ENCODE data around the gene ERO1B.
A peak's percentile ranks its signal among the peaks of the same experiment; 100 is the strongest.
"Not testable (repeated sequence)": the region's sequence is repeated elsewhere in the genome, so short reads cannot be mapped to it uniquely, and the experiment has no call there.

The ERO1B gene, protein sequence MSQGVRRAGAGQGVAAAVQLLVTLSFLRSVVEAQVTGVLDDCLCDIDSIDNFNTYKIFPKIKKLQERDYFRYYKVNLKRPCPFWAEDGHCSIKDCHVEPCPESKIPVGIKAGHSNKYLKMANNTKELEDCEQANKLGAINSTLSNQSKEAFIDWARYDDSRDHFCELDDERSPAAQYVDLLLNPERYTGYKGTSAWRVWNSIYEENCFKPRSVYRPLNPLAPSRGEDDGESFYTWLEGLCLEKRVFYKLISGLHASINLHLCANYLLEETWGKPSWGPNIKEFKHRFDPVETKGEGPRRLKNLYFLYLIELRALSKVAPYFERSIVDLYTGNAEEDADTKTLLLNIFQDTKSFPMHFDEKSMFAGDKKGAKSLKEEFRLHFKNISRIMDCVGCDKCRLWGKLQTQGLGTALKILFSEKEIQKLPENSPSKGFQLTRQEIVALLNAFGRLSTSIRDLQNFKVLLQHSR

DNA sequence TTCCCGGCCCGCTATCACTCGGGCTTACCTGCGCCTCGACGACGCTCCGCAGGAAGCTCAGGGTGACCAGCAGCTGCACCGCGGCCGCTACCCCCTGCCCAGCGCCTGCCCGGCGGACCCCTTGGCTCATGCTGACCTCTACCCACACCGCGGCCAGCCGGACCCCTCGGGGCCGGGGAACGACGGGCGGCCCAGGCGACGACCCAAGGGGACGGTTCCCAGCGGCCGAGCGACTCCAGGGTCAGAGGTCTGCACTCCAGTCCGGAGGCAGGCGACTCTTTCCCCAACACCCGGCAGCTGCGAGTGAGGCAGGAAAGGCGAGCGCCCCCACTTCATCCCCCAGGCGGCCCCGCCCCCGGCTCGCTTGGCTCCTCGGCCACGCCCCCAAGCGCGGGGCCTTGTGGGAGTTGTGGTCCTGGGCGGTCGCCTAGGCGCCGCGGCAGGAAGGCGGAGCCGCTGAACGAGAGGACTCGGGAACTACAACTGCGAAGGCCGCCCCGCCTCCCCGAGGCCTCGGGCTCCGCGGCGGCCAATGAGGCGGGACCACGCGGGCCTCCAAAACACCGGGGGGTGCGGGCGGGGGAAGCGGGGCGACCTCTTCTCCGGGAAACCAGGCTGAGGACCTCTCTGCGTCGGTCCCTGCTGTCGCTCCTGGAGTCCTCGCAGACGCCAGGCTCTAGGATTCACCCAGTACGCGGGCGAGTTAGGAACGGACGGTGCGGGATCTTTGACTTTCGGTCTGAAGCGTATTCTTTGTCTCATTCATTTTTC, at the start of gene ERO1B:
Gene ERO1B, minus strand, starts transcription at position 305 of the 771 bp plus-strand sequence. Its CDS starts 175 bp downstream, at position 130.
- DNase-seq, result peak; percentile 99

DNA sequence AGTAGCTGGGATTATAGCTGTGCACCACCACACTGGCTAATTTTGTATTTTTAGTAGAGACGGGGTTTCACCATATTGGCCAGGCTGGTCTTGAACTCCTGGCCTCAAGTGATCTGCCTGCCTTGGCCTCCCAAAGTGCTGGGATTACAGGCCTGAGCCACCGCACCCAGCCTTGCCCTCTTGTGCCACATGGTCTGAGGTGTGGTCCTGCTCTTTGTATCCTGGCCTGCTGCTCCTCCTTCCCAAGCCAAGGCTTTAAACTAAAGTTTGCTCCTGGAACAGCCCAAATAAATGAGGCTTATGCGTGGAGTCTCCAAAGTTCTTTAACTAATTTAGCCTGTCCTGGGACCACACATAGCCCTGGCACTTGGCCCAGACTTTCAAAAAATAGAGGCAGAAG, 49.7 kb upstream of the ERO1B start:
- DNase-seq, result not testable (repeated sequence)

DNA sequence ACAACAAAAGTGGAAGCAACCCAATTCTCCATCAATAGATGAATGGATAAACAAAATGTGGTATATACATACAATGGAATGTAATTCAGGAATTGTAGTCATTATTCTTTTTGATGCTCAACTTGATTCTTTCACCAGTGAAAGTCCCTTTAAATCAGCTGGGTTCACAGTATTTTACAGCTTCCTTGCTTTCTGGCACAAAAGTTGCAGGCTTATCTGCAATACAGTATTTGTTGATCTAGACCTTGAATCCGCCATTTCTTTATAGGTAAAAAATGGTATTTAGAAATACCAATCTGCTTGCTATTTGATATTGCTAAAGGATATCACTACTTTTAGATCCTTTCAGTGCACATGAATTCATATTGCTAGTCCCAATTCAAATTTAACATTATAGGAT, 44.7 kb upstream of the ERO1B start:
- DNase-seq, result no peak

DNA sequence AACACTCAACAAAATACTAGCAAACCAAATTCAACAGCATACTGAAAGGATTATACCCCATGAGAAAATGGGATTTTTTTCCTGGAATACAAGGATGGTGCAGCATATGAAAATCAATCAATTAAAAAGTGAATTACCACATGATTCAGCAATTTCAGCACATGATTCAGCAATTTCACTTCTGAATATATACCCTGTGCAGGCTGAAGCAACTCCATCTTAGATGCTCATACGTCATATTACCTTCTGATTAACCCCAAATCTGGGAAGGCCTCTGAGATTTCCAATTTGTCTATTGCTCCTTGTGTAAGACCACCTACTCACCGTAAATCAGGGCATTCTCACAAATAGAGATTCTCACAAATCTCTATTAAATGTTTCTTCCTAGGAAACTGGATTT, 43.8 kb upstream of the ERO1B start:
- no peak for DNase-seq

DNA sequence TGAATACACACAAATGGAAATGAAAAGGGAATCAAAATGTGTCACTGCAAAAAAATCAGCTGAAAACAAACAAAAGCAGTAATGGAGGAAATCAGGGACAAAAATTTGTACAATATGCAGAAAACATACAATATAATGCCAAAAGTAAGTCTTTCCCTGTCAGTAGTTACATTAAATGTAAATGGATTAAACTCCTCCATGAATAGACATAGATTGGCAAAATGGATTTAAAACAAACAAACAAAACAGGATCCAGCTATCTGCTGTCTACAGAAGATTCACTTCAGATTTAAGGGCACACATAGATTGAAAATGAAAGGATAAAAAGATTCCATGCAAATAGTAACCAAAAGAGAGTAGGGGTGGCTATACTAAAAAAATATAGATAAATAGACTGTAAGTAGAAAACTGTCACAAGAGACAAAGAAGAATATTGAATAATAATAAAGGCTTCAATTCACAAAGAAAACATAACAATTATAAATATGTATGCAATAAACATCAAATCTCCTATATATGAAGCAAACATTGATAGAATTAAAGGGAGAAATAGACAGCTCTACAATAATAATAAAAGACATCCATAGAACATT, 42.2 kb upstream of the ERO1B start:
- DNase-seq, result no peak

DNA sequence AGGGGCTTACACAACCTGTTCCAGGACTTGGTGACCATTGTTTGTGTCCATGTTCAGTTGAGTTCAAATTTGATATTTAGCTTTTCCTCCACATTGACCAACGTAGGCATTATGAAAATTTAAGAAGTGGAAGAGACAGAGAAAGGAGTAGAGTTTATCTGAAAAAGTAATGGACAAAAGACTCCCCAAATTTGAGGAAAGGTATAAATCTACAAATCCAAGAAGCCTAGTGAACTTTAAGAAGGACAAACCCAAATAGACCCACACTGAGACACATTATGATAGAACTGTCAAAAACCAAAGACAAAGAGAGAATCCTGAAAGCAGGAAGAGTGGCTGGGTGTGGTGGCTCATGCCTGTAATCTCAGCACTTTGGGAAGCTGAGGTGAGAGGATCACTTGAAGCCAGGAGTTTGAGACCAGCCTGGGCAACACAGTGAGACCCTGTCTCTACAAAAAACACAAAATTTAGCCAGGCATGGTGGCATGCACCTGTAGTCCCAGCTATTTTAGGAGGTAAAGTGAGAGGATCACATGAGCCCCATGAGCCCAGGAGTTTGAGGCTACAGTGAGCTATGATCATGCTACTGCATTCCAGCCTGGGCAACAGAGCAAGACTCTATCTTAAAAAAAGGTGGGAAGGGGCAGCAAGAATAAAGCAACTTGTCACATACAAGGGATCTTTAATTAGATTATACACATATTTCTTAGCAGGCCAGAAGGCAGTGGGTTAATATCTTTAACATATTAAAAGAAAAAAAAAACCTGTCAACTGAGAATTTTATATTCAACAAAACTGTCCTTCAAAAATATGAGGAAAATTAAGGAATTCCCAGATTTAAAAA, 41.0 kb upstream of the ERO1B start:
- DNase-seq, result no peak

DNA sequence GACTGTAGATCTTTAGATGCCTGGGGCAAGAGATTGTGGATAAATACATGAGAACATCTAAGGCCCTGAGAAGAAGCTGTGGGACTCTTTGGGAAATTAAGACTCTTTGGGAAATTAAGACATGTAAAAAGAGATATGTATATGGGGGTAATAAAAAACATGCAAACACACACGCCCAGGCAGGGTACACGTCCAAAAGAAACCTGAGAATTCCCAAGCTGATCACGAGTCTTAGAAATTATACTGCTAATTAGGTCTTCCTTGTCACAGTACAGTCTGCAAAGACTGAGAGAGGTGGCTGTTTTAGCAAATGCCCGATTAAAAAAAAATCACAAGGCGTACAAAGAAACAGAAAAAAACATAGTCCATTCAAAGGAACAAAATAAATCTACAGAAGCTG, 39.3 kb upstream of the ERO1B start:
- no peak for DNase-seq

DNA sequence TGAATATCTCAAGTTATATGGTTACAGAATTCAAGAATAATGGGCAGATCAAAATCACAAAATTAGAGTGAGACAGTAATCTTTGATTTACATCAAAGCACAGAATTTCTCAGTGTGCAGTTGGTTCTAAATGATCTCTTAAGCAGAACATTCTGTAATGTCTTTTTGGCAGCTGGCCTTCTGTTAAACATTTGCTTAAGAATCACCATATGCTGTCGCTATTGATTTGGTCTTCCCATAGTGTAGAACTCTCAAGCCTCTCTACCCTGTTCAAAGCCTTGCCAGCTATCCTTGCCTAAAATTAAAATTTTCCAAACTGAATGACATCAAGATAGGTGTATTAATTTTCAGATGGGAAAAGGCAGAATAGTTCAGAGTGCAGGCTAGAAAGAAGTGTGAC, 38.9 kb upstream of the ERO1B start:
- no peak for DNase-seq

DNA sequence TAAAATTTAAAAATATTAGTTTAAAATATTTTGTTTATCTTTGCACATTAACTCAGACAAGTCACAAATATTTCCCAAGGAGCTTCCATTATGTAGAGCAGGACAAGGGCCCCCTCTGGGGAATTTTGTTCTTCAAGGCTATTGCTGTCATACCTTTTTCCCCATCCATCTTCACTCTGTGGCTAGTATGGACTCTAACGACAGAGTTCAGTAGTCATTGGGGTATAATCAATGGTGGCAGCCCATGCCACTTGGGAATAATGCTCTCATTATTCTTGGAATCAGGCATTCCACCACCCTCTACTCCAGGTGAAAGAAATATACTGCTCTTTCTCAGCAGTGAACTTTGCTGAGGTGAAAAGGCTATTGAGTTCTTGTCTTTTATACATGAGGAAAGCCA, 38.5 kb upstream of the ERO1B start:
- no peak for DNase-seq

DNA sequence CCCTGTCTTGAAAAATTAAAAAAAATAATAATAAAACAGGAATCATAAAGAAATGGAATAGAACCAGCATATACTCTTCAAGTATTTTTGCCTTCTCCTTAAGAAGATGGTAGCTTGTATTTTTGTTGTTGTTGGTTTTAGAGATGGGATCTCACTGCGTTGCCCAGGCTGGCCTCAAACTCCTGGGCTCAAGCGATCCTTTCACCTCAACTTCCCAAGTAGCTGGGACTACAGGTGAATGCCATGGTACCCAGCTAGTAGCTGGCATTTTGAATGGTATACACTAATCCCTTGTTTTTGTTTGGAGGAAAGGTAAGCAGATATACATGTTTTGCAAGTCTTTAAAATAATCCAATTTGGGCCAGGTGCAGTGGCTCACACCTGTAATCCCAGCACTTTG, 34.7 kb upstream of the ERO1B start:
- DNase-seq, result no peak

DNA sequence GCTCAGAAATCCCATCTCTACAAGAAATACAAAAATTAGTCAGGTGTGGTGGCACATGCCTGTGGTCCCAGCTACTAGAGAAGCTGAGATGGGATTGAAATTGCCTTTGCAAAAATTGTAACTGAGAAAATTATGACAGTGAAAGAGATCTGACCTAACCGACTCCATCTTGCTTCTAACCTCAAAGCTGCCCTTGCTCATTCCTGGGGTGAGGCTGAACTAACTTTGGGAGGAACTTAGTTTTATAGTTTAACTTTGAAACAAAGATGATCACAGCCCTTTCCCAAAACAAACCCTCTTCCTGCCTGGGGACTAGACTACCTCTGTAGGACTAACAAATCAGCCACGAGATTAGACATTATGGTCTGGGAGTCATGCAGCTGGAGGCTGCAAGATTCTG, 33.8 kb upstream of the ERO1B start:
- DNase-seq, result no peak

DNA sequence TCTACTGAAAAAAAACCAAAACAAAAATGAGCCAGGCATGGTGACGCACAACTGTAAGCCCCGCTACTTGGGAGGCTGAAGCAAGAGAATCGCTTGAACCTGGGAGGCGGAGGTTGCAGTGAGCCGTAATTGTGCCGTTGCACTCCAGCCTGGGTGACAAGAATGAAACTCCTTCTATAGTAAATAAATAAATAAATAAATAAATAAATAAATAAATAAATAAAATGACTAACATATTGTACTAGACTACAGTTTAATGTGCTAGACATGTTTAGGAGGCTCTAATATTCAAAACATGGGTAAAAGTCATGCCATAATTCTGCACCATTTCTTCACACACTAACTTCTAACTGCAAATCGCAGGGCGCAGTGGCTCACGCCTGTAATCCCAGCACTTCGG, 33.3 kb upstream of the ERO1B start:
- DNase-seq, result no peak

DNA sequence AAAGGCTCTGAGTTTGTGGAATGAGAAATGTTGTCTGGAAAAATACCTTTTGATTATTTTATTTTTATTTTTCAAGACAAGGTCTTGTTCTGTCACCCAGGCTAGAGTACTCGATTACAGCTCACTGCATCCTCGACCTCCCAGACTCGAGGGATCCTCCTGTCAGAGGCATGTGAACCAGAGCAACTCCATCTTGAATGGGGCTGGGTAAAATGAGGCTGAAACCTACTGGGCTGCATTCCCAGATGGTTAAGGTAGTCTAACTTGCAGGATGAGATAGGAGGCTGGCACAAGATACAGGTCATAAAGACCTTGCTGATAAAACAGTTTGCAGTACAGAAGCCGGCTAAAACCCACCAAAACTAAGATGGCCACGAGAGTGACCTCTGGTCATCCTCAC, 32.3 kb upstream of the ERO1B start:
- DNase-seq, result not testable (repeated sequence)

DNA sequence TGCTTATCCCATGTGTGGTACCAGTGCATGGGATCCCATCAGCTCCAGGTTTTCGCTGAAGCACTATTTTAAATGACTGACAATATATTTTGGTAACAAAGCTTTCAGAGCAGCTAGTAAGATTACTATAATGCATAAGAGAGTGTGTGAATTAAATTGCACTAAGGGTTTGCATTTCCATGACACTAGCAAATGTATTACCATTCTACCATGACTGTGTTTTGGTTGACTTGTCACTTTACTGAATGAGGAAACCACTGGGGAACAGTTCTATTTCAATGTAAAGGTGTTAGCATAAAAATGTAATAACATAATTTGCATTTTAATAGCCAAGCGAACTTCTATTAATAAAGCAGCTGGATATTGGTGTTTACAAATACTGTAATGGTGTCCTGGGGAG, 31.7 kb upstream of the ERO1B start:
- DNase-seq, result no peak

DNA sequence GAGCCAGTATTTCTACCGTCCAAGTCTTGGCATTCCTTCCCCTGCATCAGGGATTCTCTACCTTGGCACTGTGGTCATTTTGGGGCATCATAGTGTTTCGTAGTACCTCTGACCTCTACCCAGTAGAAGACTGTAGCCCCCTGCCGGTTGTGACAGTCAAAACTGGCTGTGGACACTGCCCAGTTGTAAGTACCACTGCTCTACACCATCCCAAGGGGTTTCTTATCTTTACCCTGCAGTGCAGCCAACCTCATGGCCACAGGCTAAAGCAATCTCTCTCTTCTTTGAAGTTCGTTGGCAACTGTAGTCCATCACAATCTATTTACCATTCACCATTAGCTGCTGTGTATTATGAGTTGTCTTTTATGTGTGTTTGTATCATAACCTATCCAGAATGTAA, 29.3 kb upstream of the ERO1B start:
- no peak for DNase-seq

DNA sequence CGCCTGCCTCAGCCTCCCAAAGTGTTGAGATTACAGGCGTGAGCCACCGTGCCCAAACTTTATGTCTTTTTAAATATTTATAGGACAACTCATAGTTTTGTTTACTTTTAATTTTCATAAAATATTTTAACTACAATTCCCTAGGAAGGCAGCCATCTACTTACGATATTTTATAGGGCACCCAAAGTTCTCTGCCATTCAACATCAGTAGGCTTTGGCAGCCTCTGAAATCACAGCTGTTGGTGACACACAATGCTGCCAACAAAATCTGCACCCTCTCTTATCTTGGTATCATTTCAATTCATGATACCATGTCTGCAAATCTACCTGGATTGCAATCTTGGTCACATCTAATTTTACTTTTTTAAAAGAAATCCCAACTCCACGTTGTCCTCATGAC, 27.1 kb upstream of the ERO1B start:
- no peak for DNase-seq

DNA sequence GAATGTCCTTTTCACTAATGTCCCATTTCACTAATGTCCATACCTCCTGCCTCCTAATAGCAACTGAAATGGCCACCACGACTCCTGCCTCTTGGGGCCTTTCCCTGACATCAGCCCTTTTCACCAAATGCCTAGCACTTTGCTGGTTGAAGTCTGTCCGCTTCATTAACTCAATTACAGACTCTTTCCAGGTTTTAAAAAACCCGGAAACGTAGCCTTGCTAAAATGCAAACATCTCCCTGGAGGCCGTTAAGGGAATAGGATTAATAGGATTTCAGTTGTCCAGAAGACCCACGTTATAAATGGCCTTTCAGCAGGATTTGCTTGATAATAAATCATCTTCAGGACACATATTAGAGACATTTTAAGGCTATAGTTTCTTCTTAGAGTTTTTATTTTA, 25.7 kb upstream of the ERO1B start:
- no peak for DNase-seq

DNA sequence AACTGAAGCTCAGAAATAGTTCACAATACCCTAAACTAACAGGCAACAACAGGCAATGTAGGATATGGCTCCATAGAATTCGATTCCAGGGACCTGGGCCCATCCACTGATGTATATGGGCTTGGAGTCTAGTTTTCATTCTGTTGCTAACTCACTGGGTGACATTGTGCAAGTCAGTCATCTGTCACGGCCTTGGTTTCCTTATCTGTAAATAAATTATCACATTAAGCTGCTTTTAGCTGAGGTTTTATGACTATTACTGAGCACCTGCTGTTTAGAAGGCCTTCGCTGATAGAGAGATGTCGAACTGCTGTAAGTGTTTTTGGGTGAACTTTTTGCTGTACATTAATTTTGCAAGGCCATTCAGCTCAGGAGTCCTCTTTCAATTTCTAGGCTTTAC, 22.9 kb upstream of the ERO1B start:
- no peak for DNase-seq

DNA sequence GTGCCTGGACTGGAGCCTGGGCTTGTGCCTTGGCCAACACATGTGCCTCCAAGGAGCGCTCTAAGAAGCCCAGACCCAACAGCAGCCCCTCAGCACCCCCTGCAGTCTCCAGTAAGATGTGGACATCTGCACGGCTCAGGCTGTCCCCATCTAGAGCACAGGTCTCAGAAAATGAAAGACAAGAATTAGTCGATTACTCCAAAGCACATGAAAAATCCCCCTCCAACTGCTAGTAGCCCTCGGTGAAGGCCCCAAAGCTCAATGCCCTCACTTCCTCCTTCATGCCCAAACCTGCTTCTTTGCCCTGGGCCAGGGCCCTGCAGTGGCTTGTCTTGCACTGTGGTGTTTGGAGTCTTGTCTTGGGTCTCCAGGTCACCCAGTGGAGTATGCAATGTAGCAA, 21.9 kb upstream of the ERO1B start:
- no peak for DNase-seq

DNA sequence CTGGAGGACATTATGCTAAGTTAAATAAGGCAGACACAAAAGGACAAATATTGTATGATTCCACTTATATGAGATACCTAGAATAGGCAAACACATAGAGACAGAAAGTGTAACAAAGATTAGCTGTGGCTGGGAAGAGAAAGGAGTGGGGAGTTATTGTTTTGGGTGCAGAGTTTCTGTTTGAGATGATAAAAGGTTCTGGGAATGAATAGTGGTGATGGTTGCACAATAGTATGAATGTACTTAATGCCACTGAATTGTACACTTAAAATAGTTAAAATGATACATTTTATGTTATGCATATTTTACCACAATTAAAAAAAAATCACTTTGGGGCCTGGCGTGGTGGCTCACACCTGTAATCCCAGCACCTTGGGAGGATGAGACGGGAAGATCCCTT, 21.2 kb upstream of the ERO1B start:
- no peak for DNase-seq

DNA sequence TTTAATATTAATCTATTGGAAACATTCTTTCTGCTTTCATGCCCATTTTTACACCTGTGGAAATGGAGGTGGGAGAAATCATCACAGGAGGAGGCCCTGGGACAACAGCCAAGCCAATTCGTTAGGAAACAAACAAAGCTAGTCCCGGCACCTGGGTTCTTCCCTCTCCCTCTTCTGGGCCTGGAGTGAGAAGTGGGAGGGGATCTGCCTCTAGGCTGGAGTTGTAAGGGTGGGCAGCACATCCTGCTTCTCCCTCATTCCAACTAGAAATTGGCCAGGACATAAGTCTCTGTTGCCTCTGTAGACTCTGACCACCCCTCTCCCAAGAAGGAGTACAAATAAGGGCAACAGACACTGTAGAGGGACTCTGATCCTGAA, 20.2 kb upstream of the ERO1B start:
- no peak for DNase-seq

DNA sequence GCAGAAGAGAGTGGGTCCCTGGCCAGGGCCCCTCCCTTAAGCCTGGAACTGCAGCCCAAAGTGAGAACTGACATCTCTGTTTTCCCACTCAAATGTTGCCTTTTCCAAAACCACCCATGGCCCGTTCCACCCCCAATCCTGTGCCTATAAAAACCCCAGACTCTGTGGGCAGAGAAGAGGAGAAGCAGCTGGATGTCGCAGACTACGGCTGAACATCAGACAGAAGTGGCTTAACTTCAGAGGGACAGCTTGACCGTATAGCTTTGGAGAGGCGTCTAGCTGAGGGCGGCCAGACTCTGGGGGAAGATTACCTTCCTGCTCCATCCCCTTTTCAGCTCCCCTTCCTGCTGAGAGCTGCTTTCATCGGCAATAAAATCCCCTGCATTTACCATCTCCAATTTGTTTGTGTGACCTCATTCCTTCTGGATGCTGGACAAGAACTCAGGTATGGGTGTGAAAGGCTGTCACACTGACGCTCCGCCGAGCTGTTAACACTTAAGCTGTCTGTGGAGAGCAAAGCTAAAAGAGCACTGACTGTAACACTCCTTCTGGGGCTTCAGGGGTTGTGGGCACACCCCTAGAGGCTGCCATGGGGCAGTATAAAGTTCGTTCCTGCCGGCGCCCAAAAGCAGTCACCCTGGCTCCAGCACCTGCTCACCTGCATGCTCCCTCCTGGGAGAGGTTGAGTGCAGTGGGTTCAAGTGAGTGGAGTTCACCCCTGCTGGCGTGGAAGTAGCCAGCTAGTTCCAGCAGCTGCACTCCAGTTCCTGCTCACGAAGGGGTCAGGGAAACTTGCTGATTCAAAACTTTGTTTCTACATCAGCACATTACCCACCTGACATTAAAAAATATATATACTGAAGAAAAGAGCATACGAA, 19.6 kb upstream of the ERO1B start:
- DNase-seq, result no peak

All from activated effector memory CD4-positive, alpha-beta T cell treated with anti-CD3 and anti-CD28 coated beads, Interleukin-2, amount 50 U/mL, for 16 hours (primary cell).